Right lobe of liver (tissue), 4 donors: ENCODE results near the gene C9orf72.

Experiments used
- CTCF ChIP-seq, 4 donors: fragments of 200-600 bp in 3 of 4; fragments of 450-650 bp in 1 of 4; IDR thresholded peaks; one replicate each; pipeline versions ENCODE4 v1.5.1 to v1.8.0; 2016 to 2022; ENCODE audit warnings: antibody characterized with exemption in 4 of 4, mild to moderate bottlenecking in 2 of 4
- POLR2A ChIP-seq: fragments of 450-650 bp; IDR thresholded peaks from one replicate; pipeline ENCODE4 v1.6.1; 2017; ENCODE audit warnings: antibody characterized with exemption, mild to moderate bottlenecking
- donor health status: DM: no; HTN: no; CAD: no.
- donor health status: DM: no; HTN: no; CAD: no.
- donor health status: DM: no; HTN: yes; CAD: no.

- TF ChIP-seq CTCF (IDR thresholded peaks at IDR 0.05) (no peak), POLR2A (no peak)
Observed at GRCh38 chr9:27499451-27499850, 73.8 kb downstream of the C9orf72 start.
